HepG2 (cell line): Measurements from ENCODE around the gene ZNF839. TPM values are rescaled to one million over a fixed set of nuclear protein-coding genes. Genes with fewer than 3 reads are reported as not detected.
A peak's percentile ranks its signal among the peaks of the same experiment; 100 is the strongest.

Experiments used
- AGO2 ChIP-seq: fragments of 200-400 bp; formaldehyde crosslinking; optimal IDR thresholded peaks from 2 replicates; pipeline ENCODE3; 2017; ENCODE audit warnings: mild to moderate bottlenecking, low read depth, low read length, moderate library complexity
- ARHGAP35 ChIP-seq: sonication (generic); formaldehyde crosslinking; IDR thresholded peaks from 2 replicates; pipeline ENCODE4 v1.9.0; 2022; ENCODE audit warnings: mild to moderate bottlenecking, inconsistent platforms, moderate library complexity, missing genetic modification reagents, borderline replicate concordance
- FLYWCH1 ChIP-seq: sonication (generic); formaldehyde crosslinking; IDR thresholded peaks from 2 replicates; pipeline ENCODE4 v1.8.1; 2023; ENCODE audit warnings: mild to moderate bottlenecking, missing genetic modification reagents
- MTA1 ChIP-seq: sonication (generic); formaldehyde crosslinking; IDR thresholded peaks from 2 replicates; pipeline ENCODE4 v1.4.0; 2020; ENCODE audit warnings: missing genetic modification reagents, mild to moderate bottlenecking, borderline replicate concordance
- PPARG ChIP-seq: conservative IDR thresholded peaks from 2 replicates; pipeline ENCODE4 v1.6.1; 2016; ENCODE audit warnings: missing biosample characterization, missing genetic modification reagents
- SALL2 ChIP-seq: sonication (generic); formaldehyde crosslinking; IDR thresholded peaks from 2 replicates; pipeline ENCODE4 v1.8.1; 2023; ENCODE audit warnings: mild to moderate bottlenecking, missing genetic modification reagents, inconsistent platforms
- TEAD3 ChIP-seq: optimal IDR thresholded peaks from 2 replicates; pipeline ENCODE3; 2016; ENCODE audit warnings: borderline replicate concordance
- TOE1 ChIP-seq: sonication (generic); formaldehyde crosslinking; IDR thresholded peaks from 2 replicates; pipeline ENCODE4 v1.4.0; 2020; ENCODE audit warnings: mild to moderate bottlenecking, missing genetic modification reagents
- TSC22D2 ChIP-seq: sonication (generic); formaldehyde crosslinking; IDR thresholded peaks from 2 replicates; pipeline ENCODE4 v1.5.1; 2020; ENCODE audit warnings: missing genetic modification reagents, mild to moderate bottlenecking, borderline replicate concordance
- XRCC5 ChIP-seq: fragments of 200-400 bp; formaldehyde crosslinking; optimal IDR thresholded peaks from 2 replicates; pipeline ENCODE3; 2017; ENCODE audit warnings: mild to moderate bottlenecking, low read length
- ZMAT3 ChIP-seq: sonication (generic); formaldehyde crosslinking; conservative IDR thresholded peaks from 2 replicates; pipeline ENCODE4 v1.7.0; 2021; ENCODE audit warnings: missing genetic modification reagents
- ZMYM3 ChIP-seq: sonication (generic); formaldehyde crosslinking; IDR thresholded peaks from 2 replicates; pipeline ENCODE4 v1.5.1; 2020; ENCODE audit warnings: mild to moderate bottlenecking, missing genetic modification reagents
- ZNF496 ChIP-seq: sonication (generic); formaldehyde crosslinking; IDR thresholded peaks from 2 replicates; pipeline ENCODE4 v1.8.1; 2023; ENCODE audit warnings: mild to moderate bottlenecking, moderate library complexity, missing genetic modification reagents; ENCODE audit not compliant: insufficient replicate concordance
- ZNF768 ChIP-seq: sonication (generic); formaldehyde crosslinking; IDR thresholded peaks from 2 replicates; pipeline ENCODE4 v1.4.0; 2020; ENCODE audit warnings: missing genetic modification reagents
- ZNF839 ChIP-seq: sonication (generic); formaldehyde crosslinking; IDR thresholded peaks from 2 replicates; pipeline ENCODE4 v1.4.0; 2020; ENCODE audit warnings: missing genetic modification reagents, mild to moderate bottlenecking, borderline replicate concordance
- polyA plus RNA-seq, 8 experiments: library from polyadenylated mRNA; depleted of rRNA in 3 of 8; stranded (reverse) in 7 of 8; unstranded in 1 of 8; fragments of >200 nt; fragmentation: Illumina TruSeq in 4 of 8; extraction: Trizol in 4 of 8; gene quantifications; 2 replicates each; pipeline versions ENCODE4 v1.2.1 to v1.2.3, GENCODE V29; 2011 to 2016; ENCODE audit warnings: low read depth in 4 of 8, missing spikeins in 1 of 8, mixed read lengths in 1 of 8; ENCODE audit not compliant: insufficient read depth in 1 of 8
- total RNA-seq, 5 experiments: library from RNA; depleted of rRNA; stranded (reverse); fragments of >200 nt; fragmentation: Illumina TruSeq; extraction: Trizol; gene quantifications; 2 replicates each; pipeline ENCODE4 v1.2.3, GENCODE V29; 2016; ENCODE audit warnings: low read depth in 1 of 5
- TF ChIP-seq, protein P1 (sequence below): IDR thresholded peaks from 2 replicates; pipeline ENCODE4 v1.6.1; 2012; ENCODE audit warnings: low read depth, low read length, improper control_type of control experiment
- TF ChIP-seq, protein P2 (sequence below): fragments of 450-650 bp; IDR thresholded peaks from 2 replicates; pipeline ENCODE4 v1.6.1; 2017
- TF ChIP-seq, protein P3 (sequence below): sonication (generic); formaldehyde crosslinking; conservative IDR thresholded peaks from 2 replicates; pipeline ENCODE4 v1.4.0; 2020; ENCODE audit warnings: missing genetic modification reagents
- TF ChIP-seq, protein P4 (sequence below): IDR thresholded peaks from 2 replicates; pipeline ENCODE4 v1.6.1; 2016; ENCODE audit warnings: low read depth, control low read depth
- TF ChIP-seq, protein P5 (sequence below): sonication (generic); formaldehyde crosslinking; IDR thresholded peaks from 2 replicates; pipeline ENCODE4 v1.4.0; 2020; ENCODE audit warnings: missing genetic modification reagents

ZNF839 gene
- total and polyA plus RNA-seq, 2 of the 13 experiments (the other 11 are each of a cell fraction or from before 2014, with no cell fraction given): 11.1 to 12.8 TPM

DNA sequence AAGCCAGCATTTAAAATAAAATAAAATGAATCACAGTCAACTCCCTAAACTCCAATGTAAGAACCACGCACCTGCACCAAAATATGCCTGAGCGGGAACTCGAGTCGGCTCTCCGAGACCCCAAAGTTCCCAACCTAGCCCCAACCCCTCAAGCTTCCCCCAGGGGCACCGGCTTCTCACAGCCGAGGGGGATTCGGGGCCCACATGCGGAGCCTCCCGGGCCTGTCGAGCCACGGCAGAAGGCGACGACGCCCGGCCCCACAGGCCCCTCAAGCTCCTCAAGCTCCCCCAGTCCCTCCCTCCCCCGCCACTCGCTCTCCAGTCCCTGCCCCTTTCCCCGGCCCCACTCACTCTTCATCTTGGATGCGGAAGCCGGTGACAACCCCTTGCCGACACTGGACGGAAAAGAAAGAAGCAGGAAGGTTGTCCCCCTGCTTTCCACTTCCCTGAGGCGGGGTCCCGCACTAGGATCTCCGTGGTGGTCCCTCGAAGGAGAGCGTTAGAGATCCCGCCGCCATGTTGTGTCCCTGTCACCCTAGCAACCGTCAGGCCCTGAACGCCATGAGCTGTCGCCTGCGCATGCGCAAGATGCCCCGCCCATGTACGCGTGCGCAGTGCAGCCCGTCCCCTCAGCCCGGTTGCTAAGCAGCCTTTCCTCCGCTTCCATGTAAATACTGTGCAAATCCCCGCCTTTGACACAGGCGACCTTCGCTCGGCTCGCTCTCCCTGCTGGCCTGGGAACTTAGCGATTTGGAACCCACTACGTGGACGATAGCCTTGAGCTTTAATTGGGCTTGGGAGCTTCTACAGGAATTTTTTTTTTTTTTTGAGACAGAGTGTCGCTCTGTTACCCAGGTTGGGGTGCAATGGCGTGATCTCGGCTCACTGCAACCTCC lies 14.7 kb upstream of the ZNF839 start, which contains the start of gene MOK (continued):
- no peak for TF ChIP-seq ZNF496 (CRISPR knock-in tag)
- TF ChIP-seq, protein P1, sequence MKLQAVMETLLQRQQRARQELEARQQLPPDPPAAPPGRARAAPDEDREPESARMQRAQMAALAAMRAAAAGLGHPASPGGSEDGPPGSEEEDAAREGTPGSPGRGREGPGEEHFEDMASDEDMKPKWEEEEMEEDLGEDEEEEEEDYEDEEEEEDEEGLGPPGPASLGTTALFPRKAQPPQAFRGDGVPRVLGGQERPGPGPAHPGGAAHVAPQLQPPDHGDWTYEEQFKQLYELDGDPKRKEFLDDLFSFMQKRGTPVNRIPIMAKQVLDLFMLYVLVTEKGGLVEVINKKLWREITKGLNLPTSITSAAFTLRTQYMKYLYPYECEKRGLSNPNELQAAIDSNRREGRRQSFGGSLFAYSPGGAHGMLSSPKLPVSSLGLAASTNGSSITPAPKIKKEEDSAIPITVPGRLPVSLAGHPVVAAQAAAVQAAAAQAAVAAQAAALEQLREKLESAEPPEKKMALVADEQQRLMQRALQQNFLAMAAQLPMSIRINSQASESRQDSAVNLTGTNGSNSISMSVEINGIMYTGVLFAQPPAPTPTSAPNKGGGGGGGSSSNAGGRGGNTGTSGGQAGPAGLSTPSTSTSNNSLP: no peak
- TF ChIP-seq MTA1 (CRISPR knock-in tag): peak; percentile 38; the same call in 1 of the 2 replicates
- TF ChIP-seq PPARG (CRISPR knock-in tag): peak; percentile 39; the same call in 1 of the 2 replicates
- TF ChIP-seq SALL2 (CRISPR knock-in tag): no peak
- no peak for TF ChIP-seq XRCC5
- TF ChIP-seq ZNF839 (CRISPR knock-in tag): no peak
- TF ChIP-seq TOE1 (CRISPR knock-in tag): no peak
- TF ChIP-seq AGO2: no peak
- peak; percentile 73 for TF ChIP-seq TEAD3
- TF ChIP-seq, protein P2, sequence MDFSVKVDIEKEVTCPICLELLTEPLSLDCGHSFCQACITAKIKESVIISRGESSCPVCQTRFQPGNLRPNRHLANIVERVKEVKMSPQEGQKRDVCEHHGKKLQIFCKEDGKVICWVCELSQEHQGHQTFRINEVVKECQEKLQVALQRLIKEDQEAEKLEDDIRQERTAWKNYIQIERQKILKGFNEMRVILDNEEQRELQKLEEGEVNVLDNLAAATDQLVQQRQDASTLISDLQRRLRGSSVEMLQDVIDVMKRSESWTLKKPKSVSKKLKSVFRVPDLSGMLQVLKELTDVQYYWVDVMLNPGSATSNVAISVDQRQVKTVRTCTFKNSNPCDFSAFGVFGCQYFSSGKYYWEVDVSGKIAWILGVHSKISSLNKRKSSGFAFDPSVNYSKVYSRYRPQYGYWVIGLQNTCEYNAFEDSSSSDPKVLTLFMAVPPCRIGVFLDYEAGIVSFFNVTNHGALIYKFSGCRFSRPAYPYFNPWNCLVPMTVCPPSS: no peak
- TF ChIP-seq, protein P3, sequence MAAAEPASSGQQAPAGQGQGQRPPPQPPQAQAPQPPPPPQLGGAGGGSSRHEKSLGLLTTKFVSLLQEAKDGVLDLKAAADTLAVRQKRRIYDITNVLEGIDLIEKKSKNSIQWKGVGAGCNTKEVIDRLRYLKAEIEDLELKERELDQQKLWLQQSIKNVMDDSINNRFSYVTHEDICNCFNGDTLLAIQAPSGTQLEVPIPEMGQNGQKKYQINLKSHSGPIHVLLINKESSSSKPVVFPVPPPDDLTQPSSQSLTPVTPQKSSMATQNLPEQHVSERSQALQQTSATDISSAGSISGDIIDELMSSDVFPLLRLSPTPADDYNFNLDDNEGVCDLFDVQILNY: no peak
- no peak for TF ChIP-seq TSC22D2 (CRISPR knock-in tag)
- TF ChIP-seq ARHGAP35 (CRISPR knock-in tag): peak; percentile 59; the same call in 1 of the 2 replicates
- TF ChIP-seq ZNF768 (CRISPR knock-in tag): no peak
- TF ChIP-seq, protein P4, sequence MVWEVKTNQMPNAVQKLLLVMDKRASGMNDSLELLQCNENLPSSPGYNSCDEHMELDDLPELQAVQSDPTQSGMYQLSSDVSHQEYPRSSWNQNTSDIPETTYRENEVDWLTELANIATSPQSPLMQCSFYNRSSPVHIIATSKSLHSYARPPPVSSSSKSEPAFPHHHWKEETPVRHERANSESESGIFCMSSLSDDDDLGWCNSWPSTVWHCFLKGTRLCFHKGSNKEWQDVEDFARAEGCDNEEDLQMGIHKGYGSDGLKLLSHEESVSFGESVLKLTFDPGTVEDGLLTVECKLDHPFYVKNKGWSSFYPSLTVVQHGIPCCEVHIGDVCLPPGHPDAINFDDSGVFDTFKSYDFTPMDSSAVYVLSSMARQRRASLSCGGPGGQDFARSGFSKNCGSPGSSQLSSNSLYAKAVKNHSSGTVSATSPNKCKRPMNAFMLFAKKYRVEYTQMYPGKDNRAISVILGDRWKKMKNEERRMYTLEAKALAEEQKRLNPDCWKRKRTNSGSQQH (CRISPR knock-in tag): no peak
- TF ChIP-seq, protein P5, sequence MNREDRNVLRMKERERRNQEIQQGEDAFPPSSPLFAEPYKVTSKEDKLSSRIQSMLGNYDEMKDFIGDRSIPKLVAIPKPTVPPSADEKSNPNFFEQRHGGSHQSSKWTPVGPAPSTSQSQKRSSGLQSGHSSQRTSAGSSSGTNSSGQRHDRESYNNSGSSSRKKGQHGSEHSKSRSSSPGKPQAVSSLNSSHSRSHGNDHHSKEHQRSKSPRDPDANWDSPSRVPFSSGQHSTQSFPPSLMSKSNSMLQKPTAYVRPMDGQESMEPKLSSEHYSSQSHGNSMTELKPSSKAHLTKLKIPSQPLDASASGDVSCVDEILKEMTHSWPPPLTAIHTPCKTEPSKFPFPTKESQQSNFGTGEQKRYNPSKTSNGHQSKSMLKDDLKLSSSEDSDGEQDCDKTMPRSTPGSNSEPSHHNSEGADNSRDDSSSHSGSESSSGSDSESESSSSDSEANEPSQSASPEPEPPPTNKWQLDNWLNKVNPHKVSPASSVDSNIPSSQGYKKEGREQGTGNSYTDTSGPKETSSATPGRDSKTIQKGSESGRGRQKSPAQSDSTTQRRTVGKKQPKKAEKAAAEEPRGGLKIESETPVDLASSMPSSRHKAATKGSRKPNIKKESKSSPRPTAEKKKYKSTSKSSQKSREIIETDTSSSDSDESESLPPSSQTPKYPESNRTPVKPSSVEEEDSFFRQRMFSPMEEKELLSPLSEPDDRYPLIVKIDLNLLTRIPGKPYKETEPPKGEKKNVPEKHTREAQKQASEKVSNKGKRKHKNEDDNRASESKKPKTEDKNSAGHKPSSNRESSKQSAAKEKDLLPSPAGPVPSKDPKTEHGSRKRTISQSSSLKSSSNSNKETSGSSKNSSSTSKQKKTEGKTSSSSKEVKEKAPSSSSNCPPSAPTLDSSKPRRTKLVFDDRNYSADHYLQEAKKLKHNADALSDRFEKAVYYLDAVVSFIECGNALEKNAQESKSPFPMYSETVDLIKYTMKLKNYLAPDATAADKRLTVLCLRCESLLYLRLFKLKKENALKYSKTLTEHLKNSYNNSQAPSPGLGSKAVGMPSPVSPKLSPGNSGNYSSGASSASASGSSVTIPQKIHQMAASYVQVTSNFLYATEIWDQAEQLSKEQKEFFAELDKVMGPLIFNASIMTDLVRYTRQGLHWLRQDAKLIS (CRISPR knock-in tag): no peak
- no peak for TF ChIP-seq ZMYM3 (CRISPR knock-in tag)
- no peak for TF ChIP-seq ZMAT3 (CRISPR knock-in tag)
- no peak for TF ChIP-seq FLYWCH1 (CRISPR knock-in tag)
